SKM-1 (cell line): Measurements from ENCODE around the gene PLRG1.
"Not testable (repeated sequence)": the region's sequence is repeated elsewhere in the genome, so short reads cannot be mapped to it uniquely, and the experiment has no call there.

Experiments
- DNase-seq: peaks from one replicate; lab custom pipeline; 2025; ENCODE audit not compliant: unreplicated experiment; lab: John Stamatoyannopoulos, UW

The PLRG1 gene

DNA sequence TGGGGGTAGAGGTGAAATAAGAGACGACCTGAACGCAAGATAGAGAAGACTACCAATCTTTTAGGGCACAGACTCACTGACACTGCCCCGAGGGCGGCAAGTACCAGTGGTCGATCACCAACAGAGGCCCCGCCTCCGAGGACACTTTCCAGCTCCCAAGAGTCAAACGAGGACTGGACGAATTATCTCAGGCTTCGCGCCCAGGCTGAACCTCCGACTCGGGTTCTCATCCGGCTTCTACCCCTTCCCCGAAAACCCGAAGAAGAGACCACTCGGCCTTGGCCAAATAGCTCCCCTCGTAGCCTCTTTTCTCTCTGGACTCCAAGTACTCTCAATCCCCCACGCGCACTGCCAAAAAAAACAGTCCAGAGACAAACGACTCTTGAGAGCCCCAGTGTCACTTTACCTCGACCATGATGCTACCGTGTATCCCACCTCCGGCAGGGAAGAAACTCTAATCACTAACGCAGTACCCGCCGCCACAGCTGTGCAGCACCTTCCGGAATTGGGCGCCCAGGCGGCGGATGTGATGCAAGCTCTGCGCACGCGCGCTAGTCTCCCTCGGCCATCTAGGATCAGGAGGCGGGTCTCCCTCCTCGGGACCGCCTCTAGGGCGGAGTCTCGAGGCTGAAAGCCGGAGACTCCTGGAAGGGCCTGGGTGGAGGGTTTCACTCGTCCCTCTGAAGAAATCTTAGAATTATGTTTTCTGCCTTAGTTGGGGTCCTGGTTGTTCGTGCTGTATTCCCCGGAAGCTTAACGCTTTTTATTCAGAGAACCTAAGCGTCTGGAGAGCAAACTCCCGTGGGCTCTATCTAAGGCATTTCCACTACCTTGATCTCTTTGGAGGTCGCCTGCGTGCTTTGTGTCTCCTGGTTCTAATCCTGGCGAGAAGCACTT, at the start of gene PLRG1:
TSS of gene PLRG1 (minus strand) at position 507 of the 897 bp plus-strand sequence. CDS start at position 415, 92 bp downstream.
- DNase-seq: peak; percentile 79

DNA sequence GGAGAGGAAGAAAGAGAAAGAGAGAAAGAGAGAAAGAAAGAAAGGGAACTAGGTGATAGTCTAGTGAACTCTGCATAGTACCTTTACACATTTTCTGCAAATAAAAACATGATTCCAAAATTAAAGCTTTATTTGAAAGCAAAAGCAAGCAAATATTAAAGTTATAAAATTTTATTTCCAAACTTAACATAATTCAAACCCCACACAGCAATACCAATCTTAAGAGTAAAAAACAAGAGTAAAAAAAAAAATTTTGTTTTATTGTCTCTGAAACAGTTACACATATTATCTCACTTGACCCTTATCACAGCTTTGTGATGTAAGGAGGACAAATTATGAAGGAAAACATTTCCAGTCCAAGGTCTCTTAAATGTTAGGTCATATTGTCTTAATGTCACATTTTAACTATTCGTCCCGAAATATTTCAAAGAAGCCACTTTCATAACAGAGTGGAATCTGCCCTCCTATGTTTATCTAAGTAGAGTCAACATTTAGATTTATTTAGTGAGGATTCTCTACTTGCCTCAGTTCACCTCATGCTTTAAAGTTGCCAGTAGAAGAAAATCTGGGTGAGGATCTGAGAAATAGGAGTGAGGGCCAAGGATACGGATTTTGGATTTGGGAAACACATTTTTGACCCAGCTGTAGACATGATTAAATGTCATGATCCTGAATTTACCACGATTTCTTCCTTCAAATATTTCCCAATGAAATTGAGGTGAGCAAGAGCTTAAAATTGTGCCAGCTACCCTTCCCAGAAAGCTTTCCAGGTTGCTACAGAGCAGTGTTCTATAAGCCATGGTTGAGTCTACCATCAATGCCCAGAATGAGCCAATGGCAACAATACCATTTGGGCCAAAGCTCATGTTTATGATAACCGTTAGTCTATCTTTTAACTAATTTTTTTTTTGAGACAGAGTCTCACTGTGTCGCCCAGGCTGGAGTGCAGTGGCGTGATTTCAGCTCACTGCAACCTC, 47.9 kb upstream of the PLRG1 start:
- DNase-seq: no peak

DNA sequence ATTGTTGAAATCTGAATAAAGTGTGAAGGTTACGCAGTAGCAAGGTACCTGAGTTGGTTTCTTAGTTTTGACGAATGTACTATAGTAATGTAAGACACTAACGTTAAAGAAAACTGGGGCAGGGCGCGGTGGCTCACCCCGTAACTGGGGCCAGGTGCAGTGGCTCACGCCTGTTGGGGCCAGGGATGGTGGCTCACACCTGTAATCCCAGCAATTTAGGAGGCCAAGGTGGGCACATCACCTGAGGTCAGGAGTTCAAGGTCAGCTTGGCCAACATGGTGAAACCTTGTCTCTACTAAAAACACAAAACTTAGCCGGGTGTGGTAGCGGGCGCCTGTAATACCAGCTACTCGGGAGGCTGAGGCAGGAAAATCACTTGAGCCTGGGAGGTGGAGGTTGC, 47.1 kb upstream of the PLRG1 start:
- not testable (repeated sequence) for DNase-seq

DNA sequence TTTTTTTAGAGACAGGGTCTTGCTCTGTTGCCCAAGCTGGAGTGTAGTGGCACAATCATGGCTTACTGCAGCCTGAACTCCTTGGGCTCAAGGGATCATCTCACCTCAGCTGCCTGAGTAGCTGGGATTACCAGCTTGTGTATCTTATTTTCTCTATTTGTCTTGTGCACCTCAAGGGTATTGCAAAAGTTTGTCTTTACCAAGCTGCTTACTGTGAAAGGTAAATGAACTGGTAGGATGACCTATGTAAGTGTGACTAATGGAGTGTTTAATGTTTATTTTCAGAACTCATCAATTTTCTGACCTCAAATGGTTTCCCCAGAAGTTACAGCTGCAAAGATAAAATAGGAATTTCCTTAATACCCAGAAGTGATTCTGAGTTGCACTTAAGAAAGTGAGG, 45.6 kb upstream of the PLRG1 start:
- no peak for DNase-seq

DNA sequence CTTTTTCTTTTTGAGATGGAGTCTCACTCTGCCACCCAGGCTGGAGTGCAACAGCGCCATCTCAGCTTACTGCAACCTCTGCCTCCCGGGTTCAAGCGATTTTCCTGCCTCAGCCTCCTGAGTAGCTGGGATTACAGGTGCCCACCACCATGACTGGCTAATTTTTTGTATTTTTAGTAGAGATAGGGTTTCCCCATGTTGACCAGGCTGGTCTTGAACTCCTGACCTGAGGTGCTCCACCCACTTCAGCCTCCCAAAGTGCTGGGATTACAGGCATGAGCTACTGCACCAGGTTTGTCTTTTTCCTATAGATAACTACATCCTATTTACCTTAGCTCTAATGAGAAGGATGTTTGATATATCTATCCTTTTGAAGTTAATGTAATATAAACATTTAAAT, 44.1 kb upstream of the PLRG1 start:
- not testable (repeated sequence) for DNase-seq

DNA sequence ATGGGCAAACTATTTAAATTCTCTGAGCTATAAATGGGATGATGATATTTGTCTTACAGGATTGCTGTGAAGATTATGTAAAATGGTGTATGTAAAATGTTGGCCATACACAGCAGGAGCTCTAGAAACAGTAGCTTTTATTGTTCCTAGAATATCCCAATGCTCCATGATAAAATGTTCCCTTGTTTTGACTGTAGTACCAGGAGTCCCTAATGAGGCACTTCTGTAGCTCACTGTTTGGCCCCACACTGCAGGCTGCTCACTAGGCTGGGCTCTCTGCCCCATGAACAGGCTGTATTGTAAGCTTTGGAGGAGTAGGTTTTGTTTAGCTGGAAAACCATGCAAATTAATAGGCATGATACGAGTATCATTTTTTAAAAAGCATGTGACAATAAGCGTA, 43.7 kb upstream of the PLRG1 start:
- DNase-seq: no peak

DNA sequence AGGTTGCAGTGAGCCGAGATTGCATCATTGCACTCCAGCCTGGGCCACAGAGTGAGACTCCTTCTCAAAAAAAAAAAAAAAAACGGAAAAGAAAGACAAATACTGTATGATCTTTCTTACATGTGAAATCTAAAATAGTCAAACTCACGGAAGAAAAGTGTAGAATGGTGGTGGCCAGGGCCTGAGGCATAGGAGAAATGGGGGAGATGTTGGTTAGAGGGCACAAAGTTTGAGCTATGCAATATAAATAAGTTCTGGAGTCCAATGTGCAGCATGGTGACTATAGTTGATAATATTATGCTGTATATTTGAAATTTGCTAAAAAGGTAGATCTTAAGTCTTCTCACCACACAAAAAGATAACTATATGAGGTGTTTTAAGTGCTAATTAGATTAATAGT, 41.7 kb upstream of the PLRG1 start:
- no peak for DNase-seq

DNA sequence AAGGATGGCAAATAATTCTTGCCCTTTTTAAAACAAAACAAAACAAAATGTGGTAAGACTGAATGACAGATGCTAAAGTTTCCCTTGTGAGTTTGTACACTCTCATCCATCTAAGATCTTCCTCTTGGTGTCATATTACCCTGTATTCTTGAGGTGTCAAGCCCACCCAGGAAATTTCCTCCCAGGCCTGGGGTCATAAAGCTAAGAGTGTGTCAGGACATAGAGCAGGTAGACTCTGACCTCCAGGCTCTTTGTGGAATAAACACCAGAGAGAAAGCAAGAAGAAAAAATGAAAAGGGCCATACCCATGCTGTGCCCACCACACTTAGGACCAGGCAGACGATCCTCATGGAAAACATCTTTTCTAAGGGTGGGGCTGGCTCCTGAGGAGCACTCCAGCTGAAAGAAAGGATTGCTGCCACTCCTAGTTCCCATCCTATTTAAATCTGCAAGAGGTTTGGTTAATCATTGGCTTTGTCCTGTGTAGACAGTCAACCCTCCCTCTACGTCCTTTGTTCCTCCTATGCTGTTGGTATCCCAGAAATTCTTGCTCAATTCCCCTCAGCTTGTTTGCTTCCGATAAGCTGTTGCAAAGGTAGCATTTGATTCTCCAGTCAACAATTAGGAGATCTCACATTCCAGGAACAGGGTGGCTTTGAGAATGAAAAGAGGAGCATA, 40.3 kb upstream of the PLRG1 start, which contains the start of gene FGA:
TSS of gene FGA (minus strand) at position 414 of the 678 bp plus-strand sequence. CDS start at position 359, 55 bp downstream.
- no peak for DNase-seq

DNA sequence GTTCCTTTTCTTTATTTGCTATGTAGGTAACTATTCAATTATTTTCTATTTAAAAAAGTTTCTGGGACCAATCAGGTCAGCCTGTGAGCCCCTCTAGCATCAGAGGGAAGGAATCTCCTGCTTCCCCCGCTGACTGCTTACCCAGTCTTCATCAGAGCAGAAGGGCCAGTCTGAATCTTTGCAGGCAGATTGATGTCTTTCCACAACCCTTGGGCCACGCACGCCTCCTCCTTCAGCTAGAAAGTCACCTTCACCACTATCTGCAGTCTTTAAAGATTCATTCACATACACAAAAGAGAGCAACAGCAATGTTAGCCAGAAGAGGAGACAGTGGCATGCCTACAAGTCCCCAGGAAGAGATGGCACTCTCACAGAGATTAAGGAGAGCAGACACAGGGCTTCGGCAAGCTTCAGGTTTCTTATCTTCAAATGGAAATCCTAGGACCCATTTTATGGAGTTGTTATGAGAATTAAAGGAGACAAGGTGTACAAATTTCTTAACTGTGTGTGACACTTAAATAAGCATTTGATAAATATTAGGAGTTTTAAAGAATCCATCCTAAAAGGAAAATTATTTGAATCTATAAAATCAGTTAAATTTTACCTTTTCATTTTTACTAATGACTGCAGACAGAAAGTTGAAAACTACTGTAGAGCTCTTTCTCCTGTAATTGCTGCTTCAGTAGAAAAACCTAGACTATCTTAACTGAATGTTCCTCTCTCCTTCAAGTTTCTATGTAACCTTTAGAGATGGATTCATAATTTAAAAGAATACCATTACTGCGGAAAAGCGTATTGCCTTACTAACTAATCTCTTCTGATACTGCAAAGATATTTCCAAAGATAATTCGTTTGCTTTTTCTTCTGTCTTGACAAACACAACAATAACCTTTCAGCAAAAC, 39.3 kb upstream of the PLRG1 start:
- DNase-seq: no peak

DNA sequence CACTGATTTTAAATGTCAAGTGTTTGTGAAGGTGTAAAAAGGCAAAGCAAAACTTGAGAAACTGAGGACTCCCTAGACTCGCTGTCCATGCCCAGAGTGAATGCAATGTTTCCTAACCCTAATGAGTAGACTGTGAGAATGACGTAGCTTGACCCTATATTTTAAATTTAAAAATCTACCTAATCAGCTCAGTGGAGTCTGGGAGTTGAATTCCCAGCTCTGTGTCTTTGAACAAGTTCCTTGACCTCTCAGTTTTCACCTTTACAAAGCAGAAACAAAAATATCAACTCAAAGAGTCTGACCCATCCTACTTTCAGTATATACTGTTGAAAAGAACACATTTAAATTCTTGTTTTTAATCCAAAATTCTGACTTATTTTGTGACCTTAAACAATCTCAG, 38.0 kb upstream of the PLRG1 start:
- no peak for DNase-seq

DNA sequence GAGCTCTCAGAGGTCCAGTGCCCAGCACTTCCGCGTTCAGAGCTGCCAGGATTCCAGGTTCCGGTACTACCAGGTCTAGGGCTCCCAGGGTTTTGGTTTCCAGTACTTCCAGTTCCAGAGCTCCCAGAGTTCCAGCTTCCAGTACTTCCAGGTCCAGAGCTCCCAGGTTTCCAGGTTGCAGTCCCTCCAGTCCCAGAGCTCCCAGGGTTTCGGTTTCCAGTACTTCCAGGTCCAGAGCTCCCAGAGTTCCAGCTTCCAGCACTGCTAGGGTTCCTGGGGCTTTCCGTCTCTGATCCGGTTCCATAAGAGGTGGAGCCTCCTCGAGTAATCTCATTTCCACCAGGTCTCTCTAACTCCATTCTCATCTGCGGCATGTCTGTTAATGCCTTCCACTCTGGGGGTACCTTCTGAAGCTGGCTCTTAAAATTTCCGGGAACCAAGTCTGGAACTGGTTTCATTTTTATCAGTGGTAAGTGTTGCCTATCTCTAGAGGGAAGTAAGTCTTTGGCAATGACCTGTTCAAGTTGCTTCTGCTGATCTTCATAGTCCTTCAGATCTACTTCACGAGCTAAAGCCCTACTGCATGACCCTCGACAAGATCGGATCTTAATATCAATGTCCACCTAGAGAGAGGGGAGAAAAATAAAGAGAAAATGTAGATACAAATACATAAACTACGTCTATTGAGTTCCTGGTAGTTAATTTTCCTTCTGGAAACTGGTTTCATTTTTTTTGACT, 36.3 kb upstream of the PLRG1 start:
- no peak for DNase-seq

DNA sequence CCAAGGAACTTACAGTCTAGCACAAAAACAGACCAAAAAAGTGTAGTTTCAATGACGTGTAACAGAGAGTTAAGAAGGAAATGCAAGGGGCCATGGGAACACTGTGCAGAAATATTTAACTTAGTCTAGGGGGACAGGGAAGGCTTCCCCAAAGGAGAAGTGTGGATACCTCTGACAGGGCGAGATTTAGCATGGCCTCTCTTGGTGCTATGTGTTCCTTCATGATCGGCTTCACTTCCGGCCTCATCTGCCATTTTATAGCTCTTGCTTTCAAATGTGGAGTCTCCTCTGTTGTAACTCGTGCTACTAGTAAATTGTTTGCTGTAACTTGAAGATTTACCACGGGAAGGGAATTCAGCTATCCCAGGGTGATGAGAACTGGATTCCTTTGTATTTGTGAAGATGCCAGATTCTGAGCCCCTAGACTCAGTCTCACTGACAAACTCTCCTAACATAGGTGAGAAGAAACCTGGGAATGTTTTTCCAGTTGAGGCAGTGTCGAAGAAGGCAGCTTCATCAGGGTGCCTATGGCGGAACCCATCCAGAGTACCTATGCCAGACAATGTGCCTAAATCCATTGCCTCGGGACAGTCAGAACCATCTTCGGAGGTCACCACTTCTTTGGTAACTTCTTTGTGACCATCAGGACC, 35.3 kb upstream of the PLRG1 start:
- DNase-seq: no peak

DNA sequence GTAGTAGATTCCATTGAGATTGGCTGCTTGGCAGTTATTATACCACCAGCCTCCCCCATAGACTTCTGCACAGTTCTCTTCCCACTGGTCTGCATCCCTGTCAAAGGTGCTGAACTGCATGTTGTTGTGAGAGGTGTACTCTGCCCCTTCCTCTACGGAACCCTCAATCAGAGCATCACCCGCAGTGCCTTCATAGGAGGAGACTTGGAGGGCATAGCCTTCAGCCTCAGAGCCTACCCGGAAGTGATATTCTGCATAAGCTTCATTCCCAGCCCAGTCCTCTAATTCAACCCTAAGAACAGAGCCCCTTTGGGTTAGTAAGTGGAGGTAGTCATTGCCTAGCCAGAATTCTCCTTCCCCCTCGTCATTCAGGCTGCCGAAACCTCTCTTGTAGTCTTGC, 34.1 kb upstream of the PLRG1 start:
- no peak for DNase-seq

DNA sequence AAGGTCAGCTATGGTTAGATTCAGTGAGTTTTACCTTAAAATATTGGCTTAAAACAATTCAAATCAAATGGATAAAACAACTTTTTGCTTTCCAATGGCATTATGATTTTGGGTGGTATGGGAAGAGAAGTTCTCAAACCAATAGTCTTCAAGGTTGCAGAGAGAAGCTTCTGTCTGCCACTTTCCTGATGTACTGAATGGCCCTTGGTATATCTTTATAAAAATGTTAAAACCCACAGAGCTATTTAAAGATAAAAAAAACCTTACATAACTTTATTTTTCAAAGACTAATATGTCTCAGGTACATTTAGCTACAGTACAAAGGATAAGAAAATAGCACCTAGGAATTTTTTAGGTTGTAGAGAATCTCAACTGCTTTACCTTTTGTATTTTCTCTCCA, 33.5 kb upstream of the PLRG1 start:
- DNase-seq: no peak

DNA sequence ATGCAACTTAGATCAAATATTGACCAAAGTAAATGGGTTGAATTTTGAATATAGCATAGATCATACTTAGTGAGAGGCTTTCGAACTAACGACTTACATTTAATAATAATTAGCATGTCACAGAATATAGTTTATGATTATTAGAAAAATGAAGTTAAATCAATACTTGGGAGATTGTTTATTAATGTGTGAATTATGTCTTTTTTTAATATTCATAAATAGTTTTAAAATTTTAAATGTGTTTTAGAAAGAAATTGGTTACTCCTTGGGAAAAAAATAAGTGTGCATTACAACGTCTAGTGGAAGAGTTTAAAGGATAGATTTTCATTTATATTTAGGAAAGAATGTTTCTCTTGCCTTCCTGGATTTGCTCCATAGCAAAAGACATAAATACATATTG, 33.0 kb upstream of the PLRG1 start:
- no peak for DNase-seq

DNA sequence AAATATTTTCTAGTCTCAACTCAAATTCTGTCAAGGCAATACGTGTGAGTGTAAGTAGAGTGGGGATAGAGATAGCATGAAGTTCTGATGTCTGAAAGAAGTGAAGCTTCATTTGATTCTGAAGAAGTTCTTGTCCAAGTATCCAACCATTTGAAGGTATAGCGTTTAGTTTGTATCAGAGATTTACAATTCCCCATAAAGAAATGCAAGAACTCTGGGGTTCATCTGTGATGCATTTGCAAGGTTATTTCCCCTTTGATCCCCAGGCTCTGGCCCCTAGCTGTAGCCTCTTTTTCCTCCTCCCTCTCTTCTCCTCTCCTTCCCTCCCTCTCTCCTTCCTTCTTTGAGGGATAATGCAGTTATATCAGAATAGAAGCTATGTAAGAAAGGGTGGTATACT, 32.5 kb upstream of the PLRG1 start:
- no peak for DNase-seq

DNA sequence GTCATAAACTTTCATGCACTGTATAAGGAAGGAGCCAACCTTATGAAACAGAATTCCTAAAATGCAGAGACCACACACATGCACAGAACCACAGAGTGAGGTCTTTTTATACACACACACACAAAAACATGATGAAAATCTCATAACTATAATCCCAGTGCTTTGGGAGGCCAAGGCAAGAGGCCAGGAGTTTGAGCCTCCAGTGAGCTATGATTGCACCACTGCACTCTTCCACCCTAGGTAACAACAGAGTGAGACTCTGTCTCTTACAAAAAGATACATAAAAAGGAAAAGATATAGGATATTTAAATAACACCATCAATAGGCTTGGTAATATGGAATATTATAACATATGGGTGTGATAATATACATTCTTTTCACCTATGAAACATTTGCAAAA, 29.7 kb upstream of the PLRG1 start:
- no peak for DNase-seq

DNA sequence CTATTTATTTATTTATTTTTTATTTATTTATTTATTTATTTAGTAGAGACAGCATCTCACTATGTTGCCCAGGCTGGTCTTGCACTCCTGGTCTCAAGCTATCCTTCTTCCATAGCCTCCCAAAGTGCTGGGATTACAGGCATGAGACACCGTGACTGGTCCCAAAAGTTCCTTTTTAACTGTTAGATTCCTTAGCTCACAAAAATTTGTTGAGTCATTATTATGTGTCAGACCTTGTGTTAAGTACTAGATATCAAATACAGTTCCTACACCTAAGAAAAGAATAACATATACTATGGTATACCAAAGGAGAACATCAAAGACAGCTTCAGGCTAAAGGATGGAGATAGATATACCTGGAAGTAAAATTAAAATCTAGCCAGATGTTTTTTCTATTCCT, 28.7 kb upstream of the PLRG1 start:
- DNase-seq: no peak

DNA sequence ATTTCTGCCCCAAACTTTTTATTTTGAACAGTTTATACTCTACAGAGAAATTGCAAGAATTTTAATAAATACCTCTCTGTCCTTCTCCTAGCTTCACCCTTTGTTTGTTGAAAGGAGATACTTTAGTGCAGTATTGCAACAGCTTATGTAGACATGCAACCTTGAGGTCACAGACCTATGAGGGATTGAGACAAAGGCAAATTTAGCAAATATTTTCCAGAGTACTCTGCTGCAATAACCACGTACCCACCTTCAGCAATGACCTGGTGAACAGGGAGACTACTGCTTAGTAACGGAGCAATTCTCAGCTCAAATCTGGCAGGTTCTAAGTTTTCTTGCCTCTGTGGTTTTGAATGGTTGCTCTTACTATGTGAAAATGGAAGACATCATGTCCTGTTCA, 27.1 kb upstream of the PLRG1 start:
- DNase-seq: no peak
